ENCODE results near the gene DPP8.
"Not testable (repeated sequence)": the region's sequence is repeated elsewhere in the genome, so short reads cannot be mapped to it uniquely, and the experiment has no call there.

DPP8 gene

DNA sequence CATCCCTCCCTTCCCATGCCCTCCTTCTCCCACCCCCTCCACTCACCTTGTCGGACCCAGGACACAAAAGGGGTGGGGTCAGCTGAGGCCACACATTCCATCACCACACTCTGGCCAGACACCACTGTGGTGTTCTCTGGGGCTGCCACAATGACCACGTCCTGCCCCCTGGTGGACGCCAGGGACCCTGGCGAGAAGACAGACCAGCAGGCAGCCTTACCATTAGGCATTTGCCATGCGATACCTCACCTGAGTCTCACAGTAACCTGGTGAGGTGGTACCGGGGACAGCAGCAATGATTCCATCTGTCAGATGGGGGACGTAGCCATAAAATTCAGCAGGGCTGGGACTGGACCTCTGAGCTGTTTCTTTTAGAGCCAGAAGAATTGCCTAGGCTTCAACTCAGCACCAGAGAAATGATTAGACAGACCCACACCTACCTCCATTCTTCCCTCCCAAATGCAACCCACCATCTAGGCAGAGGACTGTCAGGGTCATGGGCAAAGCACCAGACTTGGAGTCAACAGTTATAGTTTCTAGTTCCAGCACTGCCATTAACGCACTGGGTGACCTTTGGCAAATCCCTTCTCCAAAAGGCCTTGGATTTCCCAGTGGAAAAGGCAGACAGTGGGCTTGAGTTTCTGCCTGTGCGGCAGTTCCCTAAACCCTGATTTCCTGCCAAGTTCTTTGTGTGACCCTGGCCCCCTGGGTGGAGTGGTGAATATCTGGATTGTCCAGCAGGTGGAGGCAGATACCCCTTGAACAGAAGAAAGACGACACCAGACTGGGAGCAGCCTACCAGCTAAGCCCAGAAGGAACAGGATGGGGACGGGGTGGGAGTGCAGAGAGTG, 116.5 kb downstream of the DPP8 start:
- DNase-seq (ENCODE audit: extremely low read depth, insufficient read length): no peak
- Histone ChIP-seq H3K27me3 (replicated peaks; ENCODE audit: control insufficient read depth, insufficient read depth, low read length) (no peaks in the 10 kb centered on the region; the same call in 1 of the 2 replicates), H3K36me3 (ENCODE audit: control insufficient read depth, insufficient read depth, low read length) (no peaks in the 10 kb centered on the region), H3K4me3 (replicated peaks; ENCODE audit: low read depth, low read length) (no peak overlapping the region)
- TF ChIP-seq, protein P1, sequence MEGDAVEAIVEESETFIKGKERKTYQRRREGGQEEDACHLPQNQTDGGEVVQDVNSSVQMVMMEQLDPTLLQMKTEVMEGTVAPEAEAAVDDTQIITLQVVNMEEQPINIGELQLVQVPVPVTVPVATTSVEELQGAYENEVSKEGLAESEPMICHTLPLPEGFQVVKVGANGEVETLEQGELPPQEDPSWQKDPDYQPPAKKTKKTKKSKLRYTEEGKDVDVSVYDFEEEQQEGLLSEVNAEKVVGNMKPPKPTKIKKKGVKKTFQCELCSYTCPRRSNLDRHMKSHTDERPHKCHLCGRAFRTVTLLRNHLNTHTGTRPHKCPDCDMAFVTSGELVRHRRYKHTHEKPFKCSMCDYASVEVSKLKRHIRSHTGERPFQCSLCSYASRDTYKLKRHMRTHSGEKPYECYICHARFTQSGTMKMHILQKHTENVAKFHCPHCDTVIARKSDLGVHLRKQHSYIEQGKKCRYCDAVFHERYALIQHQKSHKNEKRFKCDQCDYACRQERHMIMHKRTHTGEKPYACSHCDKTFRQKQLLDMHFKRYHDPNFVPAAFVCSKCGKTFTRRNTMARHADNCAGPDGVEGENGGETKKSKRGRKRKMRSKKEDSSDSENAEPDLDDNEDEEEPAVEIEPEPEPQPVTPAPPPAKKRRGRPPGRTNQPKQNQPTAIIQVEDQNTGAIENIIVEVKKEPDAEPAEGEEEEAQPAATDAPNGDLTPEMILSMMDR (IDR thresholded peaks at IDR 0.05; ENCODE audit: insufficient read depth, low read length, poor library complexity, severe bottlenecking): peak; percentile 88

DNA sequence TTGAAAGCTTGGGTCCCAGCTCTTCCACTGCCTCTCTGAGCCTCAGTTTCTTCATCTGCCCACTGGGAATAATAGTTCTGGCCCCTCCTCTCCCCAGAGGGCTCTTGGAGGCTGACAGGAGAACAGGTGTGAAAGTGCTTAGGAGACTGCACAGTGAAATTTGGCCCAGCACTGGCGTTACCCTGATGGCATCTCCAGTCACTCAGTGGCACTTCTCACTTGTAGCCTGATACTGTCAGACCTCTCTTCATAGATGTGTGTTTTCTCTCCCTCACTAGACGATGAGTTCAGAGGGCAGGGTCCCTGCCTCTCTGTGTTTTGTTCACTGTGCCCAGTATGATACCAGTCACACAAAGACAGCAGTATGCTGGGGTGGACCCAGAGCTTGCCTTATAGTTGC, 117.5 kb downstream of the DPP8 start:
- no peak for DNase-seq (ENCODE audit: extremely low read depth, insufficient read length)
- TF ChIP-seq, protein P1 (IDR thresholded peaks at IDR 0.05; ENCODE audit: insufficient read depth, low read length, poor library complexity, severe bottlenecking): no peak
- Histone ChIP-seq H3K4me3 (replicated peaks; ENCODE audit: low read depth, low read length) (no peak overlapping the region), H3K27me3 (replicated peaks; ENCODE audit: control insufficient read depth, insufficient read depth, low read length) (no peaks in the 10 kb centered on the region; the same call in 1 of the 2 replicates), H3K36me3 (ENCODE audit: control insufficient read depth, insufficient read depth, low read length) (no peaks in the 10 kb centered on the region)

- Histone ChIP-seq H3K4me3 (replicated peaks; ENCODE audit: low read depth, low read length) (no peak overlapping the region), H3K27me3 (replicated peaks; ENCODE audit: control insufficient read depth, insufficient read depth, low read length) (no peaks in the 10 kb centered on the region; the same call in 1 of the 2 replicates), H3K36me3 (ENCODE audit: control insufficient read depth, insufficient read depth, low read length) (no peaks in the 10 kb centered on the region)
- DNase-seq (ENCODE audit: extremely low read depth, insufficient read length): no peak
- TF ChIP-seq, protein P1 (IDR thresholded peaks at IDR 0.05; ENCODE audit: insufficient read depth, low read length, poor library complexity, severe bottlenecking): no peak
Observed at GRCh38 chr15:65399001-65399706, 118.3 kb downstream of the DPP8 start.

DNA sequence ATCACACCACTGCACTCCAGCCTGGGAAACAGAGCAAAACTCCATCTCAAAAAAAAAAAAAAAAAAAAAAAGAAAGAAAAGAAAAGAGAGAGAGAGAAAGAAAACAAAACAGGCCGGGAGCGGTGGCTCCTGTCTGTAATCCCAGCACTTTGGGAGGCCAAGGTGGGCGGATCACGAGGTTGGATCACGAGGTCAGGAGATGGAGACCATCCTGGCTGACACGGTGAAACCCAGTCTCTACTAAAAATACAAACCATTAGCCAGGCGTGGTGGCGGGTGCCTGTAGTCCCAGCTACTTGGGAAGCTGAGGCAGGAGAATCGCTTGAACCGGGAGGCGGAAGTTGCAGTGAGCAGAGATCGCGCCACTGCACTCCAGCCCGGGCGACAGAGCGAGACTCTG, 119.0 kb downstream of the DPP8 start:
- H3K4me3 ChIP-seq (replicated peaks; ENCODE audit: low read depth, low read length); H3K27me3 ChIP-seq (replicated peaks; ENCODE audit: control insufficient read depth, insufficient read depth, low read length); H3K36me3 ChIP-seq (ENCODE audit: control insufficient read depth, insufficient read depth, low read length); DNase-seq (ENCODE audit: extremely low read depth, insufficient read length): not testable (repeated sequence)

DNA sequence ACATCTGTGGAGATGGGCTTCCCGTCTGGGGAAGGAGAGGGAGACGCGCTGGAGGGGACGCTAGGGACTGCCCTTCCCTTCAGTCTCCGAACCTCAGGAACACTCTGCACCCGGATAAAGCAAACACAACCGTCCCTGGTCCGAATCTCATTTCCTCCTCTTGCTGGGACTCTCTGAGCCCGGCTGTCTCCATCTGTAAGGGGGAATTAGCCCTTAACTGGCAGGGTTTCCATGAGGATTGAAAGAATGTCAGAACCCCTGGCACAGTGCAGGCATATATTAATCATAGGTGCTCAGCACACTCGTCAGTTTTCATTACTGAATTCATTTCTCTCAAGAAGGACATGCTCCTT, 120.5 kb downstream of the DPP8 start:
- no peak for DNase-seq (ENCODE audit: extremely low read depth, insufficient read length)
- TF ChIP-seq, protein P1 (IDR thresholded peaks at IDR 0.05; ENCODE audit: insufficient read depth, low read length, poor library complexity, severe bottlenecking): no peak
- Histone ChIP-seq H3K36me3 (ENCODE audit: control insufficient read depth, insufficient read depth, low read length) (no peaks in the 10 kb centered on the region), H3K4me3 (replicated peaks; ENCODE audit: low read depth, low read length) (no peak overlapping the region), H3K27me3 (replicated peaks; ENCODE audit: control insufficient read depth, insufficient read depth, low read length) (peaks cover 2% of the 10 kb centered on the region)

DNA sequence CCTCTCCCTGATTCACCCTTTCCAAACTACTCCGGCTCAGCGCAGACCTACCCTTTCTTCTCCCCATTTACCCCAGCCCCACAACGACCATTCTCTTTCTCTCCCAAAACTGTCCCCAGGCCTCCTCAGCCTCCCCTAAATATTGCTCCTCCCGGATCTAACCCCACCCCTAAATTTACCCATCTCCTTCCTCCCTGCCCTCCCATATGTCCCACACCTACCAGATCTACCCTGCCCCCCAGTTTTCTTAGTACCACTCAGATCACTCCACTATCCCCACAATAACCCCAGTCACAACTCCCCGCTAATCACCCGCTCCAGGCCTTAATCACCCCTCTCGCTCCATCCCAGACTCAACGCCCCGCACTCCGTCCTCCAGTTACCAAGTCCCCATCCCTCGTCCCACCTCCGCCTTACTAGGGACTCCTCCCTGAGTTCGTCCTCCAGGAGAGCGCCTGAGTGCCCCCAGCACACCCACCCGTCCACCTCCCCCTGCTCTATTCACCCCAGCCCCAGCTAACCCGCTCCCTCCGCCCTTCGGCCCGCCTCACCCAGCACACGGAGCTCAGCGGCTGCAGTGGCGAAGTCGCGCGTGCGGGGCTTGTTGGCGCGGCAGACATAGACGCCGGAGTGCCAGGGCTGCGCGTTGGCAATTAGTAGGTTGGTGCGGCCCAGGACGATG, 121.1 kb downstream of the DPP8 start:
- DNase-seq (ENCODE audit: extremely low read depth, insufficient read length): no peak
- Histone ChIP-seq H3K4me3 (replicated peaks; ENCODE audit: low read depth, low read length) (no peak overlapping the region), H3K36me3 (ENCODE audit: control insufficient read depth, insufficient read depth, low read length) (no peaks in the 10 kb centered on the region), H3K27me3 (replicated peaks; ENCODE audit: control insufficient read depth, insufficient read depth, low read length) (peaks cover 2% of the 10 kb centered on the region)
- TF ChIP-seq, protein P1 (IDR thresholded peaks at IDR 0.05; ENCODE audit: insufficient read depth, low read length, poor library complexity, severe bottlenecking): no peak

Data from GM06990 (cell line).